Activated CD8-positive, alpha-beta memory T cell treated with anti-CD3 and anti-CD28 coated beads, Interleukin-2, amount 50 U/mL, for 1 hour (primary cell): Measurements from ENCODE around the gene WDTC1.

ENCODE experiments used
- DNase-seq: peaks from one replicate; pipeline ENCODE4 v3.0.0-alpha.2; 2020; ENCODE audit errors: extremely low read depth

WDTC1 gene

DNA sequence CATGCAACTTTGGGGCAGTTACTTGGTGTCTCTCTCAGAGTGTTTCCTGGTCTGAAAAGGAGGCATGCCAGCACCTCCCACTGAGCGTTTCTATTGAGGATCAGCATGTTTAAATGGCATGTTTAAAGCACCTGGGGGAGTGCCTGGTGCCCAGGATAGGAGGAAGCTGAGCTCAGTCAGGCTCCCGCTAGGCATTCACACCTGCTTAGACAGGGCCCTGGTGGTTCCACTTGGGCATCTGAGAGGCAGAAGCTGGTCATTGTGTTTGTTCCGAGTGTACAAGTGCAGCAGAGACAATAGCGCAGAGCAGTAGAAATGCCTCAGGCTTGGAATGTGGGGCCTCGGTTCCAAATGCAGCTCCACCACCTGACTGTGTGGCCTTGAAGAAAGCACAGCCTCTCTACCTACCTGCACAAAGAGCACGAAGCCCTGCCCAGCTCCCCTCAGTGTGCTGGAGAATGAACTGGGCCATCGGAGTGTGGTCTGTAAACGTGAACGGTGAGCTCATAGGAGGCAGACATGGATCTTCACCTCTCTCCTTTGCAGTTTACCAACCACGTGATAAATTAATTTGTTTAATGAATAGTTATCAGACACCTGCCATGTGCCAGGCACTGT lies 67.3 kb downstream of the WDTC1 start:
- DNase-seq = no peak

DNA sequence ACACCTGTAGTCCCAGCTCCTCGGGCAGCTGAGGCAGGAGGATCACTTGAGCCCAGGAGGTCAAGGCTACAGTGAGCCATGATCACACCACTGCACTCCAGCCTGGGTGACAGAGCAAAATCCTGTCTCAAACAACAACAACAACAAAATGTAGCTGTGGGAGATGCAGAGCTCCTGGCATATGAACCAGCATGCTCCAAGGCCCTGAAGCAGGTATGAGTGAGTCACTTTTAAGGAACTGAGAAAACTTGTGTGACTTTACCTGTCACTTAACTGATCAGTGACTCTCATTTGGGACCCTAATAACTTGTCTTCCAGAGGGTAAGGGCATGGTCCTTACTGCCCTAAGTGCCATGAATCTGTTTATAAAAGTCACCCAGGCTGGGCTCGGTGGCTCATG lies 68.2 kb downstream of the WDTC1 start:
- no peak for DNase-seq

DNA sequence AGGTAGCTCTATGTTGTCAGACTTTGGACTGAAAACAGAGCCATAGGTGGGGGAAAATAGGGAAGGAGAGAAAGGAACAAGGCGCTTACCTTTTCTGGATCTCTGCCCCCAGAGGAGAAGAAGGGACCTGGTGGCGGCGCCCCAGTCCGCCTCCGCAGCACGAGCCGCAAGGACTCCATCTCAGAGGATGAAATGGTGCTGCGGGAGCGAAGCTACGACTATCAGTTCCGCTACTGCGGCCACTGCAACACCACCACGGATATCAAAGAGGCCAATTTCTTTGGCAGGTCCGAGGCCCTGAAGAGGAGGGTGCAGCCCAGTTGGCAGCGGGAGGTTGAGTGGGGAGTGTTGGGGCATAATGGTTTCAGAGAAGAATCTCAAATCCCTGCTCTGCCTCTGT lies 69.1 kb downstream of the WDTC1 start:
- no peak for DNase-seq

DNA sequence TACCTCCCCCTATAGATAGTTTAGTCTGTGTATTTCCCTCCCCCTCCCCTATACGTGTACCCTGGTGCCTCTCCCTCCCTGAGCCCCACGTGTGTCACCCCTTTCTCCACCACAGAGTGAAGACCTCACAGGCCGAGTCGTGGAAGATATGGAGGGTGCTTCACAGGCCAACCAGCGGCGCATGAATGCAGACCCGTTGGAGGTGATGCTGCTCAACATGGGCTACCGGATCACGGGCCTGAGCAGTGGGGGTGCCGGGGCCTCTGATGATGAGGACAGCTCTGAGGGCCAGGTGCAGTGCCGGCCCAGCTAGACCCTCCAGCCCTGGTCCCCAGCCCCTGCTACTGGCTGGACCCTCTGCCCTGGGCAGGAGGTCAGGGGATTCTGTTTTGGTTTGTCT lies 71.6 kb downstream of the WDTC1 start:
- no peak for DNase-seq

DNA sequence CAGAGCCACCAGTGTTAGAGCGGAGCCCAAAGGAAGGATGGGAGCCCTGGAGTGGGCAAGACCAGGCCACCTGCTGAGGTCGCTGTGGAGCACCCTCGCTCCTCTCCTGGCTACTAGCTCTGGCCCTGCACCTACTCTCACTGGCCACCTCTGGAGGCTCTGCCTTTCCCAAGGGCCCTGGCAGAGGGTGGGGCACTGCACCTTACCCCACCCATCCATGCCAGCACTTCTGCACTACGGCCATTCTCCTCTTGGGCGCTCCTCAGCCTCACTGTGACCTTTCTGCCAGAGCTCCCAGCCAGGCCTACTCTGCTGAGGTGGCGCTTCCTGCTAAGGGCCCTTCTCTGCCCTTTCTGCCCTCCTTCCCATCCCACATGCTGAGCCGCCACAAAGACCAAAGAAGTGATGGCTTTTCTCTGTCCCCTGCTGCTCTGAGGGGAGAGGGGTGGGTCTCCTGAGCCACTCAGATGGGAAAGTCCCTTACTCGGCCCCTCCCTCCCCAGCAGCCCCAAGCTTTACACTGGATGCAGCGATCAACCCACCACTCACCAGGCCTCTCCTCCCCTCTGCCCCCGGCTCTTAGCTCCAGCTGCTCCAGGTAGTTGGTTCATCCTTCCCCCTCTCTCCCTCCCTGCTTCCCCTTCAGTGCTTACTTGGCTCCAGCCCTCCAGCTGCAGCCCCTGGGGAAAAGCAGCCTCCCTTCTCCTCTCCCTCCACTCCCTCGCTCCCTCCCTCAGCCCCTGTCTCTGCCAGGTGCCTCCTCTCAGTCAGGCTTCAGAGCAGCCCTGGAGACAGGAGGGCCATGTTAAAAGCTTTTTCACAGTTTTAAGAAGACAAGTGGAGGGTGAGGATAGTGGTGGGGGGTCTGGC lies 72.7 kb downstream of the WDTC1 start:
- no peak for DNase-seq

DNA sequence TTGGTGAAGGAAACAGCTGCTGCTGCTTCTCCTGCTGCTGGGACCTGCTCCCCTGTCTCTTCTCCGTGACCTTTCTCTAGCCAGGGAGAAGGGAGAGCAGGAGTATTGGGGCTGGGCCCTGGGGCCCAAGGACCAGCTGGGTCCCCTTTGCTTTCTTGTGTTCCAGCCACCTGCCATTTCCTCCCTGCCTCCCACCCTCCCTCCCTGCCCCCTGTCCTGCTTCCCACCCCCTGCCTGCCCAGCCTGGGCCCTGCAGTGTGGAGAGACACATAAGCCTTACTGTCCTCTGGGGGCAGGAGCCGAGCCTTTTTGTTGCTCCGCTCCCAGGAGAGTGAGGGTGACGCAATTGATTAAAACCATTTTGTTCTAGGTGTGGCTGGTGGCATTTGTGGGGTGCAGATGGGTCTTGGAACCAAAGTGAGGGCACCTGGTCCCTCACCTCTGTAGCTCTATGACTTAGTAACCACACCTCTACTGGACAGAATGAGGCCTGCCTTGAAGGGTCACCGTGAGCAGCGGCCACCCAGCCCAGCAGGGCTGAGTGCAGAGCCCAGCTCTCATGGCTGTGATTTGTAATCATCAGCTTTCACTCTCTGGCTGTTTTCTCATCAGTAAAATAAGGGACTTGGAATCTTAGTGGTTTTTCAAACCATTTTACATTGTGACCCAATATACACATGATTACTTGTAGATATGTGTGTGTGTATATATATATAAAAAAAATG lies 73.6 kb downstream of the WDTC1 start:
- DNase-seq = no peak

DNA sequence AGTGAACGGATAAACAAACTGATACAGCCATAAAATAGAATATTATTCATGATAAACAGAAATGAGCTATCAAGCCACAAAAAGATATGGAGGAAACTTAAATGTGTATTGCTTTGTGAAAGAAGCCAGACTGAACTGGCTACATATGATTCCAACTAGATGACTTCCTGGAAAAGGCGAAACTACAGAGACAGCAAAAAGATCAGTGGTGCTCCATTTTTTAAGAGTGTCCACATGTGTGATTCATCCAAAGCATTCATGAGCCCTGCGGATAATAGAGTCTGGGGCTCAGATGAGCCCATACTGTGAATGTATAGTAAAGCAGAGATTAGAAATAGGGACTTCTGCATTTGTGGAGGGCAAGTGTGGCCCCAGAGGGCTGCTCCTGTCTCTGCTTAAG lies 79.7 kb downstream of the WDTC1 start:
- no peak for DNase-seq

DNA sequence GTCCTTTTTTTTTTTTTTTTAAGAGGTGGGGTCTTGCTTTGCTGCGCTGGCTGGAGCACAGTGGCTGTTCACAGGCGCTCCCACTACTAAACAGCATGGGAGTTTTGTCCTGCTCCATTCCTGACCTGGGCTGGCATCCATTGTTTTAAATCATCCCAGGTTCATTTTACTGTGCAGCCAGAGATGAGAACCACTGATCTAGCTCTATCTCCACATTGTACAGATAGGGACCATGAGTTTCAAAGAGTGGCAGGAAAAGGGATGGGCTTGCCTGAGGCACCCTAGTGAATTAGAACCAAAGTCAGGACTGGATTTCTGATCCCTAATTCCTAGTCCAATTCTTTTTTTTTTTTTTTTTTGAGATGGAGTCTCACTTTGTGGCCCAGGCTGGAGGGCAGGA lies 80.3 kb downstream of the WDTC1 start:
- DNase-seq = no peak

DNA sequence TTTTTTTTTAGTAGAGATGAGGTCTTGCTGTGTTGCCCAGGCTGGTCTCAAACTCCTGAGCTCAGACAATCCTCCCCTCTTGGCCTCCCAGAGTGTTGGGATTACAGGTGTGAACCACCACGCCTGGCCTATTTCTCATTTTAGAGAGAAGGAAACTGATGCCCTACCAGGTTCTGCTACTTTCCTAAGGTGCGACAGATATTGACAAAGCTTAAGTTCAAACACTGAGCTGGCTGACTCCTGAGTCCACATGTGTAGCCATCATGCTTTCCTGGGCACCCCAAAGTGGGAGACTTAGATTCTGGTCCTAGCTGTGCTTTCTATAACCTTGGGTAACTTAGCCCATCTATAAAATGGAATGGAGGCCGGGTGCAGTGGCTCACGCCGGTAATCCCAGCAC lies 82.4 kb downstream of the WDTC1 start:
- no peak for DNase-seq

DNA sequence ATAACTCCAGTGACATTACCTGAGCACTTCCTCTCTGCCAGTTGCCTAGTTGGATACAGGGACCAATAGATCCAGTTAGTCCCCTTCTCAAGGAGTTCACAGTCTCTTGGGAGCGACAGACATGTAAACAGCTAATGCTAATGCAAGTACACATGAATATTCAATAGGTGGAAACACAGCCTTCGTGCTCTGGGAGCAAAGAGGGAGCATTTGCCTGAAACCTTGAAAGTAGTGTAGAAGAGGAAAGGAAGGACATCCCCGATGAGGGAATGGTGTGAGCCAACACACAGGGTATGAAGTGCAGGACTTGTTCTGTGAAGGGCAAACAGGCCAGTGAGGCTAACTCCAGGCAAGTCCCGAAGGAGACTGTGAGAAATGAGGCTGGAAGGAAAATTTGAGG lies 83.7 kb downstream of the WDTC1 start:
- no peak for DNase-seq

DNA sequence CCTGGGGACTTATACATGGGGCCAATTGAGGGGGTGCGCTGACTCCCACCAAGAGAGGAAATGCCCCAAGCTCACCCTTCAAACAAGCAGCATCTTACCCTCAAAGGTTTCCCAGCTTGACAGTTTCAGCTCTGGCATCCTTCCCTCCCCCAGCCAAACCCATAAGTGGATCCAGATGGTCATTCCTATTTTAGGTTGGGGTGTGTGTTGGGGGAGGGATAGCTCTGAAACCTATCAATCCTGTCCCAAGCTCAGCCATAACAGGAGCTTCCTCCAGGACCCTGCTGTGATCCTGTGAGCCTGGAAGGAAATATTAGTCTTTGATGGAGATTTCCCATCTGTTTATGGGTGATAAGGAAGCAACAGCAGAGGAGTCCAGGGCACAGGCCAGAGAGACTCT lies 84.2 kb downstream of the WDTC1 start:
- DNase-seq = no peak

DNA sequence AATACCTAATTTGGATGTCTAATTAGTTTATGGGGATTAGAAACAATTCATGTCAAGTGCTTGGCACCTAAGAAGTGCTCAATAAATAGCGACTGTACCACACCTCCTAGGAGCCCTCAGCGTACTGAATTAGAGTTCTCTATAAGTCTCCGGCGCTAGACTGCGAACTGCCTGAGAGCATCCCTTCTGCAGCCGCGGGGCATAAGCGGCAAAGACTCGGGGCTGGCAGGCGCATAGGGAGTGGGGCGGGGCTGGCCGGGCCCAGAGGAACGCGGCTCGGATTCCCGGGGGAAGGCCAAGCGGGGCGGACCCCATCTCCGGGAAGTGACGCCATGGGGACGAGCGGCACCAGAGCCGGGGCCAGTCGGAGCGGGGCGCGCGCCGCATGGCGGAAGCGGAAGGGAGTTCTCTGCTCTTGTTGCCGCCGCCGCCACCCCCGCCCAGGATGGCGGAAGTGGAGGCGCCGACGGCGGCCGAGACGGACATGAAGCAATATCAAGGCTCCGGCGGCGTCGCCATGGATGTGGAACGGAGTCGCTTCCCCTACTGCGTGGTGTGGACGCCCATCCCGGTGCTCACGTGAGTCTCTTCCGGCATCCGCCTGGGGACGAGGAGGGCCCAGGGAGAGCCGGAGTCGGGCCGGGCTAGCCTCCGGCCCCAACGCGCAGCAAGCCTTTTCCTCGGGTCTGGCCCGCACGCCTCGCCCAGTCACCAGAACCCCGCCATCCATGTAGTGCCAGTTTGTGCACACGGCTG lies 87.6 kb downstream of the WDTC1 start, which contains the start of gene TMEM222:
TSS of gene TMEM222 (plus strand) at position 351 of the 756 bp plus-strand sequence. CDS start at position 386, 35 bp downstream.
- DNase-seq = peak; percentile 87

DNA sequence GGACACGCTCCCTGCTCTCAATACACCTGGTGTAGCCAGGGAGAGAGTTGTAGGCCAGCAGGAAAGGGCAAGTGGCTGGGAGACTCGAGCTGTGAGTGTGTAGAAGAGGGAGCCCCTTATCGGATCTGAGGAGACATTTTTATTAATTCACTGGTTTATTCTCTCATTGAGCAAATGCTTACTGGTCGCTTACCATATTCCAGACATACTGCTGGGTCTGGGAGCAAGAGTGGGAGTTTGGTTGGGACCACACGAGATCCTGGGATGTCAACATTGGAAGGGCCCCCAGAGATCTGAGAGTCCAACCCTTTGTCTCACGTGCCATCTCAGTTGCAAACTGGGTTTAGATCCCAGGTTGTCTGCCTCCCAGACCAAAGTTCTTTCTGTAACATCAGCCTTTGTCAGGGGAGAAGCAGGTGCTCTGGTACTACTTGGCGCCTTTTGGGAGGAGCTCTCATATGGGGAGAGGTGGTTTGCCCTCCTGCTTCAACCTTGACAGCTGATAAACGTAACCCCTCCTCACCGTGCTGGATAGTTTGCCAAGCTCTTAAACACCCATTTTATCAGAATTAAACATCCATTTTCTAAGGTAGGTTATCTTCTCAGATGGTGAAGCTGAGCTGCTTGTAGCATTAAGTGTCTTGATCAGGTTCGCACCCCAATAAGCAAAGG lies 88.3 kb downstream of the WDTC1 start:
- no peak for DNase-seq

DNA sequence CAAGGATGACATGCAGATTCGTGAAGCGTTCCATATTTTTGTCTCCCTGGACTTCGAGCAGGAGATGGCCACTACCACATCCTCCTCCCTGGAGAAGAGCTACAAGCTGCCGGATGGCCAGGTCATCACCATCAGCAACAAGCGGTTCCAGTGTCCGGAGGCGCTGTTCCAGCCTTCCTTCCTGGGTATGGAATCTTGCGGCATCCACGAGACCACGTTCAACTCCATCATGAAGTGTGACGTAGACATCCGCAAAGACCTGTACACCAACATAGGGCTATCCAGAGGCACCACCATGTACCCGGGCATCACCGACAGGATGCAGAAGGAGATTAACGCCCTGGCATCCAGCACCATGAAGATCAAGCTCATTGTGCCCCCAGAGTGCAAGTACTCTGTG lies 90.9 kb downstream of the WDTC1 start:
- DNase-seq = no peak

DNA sequence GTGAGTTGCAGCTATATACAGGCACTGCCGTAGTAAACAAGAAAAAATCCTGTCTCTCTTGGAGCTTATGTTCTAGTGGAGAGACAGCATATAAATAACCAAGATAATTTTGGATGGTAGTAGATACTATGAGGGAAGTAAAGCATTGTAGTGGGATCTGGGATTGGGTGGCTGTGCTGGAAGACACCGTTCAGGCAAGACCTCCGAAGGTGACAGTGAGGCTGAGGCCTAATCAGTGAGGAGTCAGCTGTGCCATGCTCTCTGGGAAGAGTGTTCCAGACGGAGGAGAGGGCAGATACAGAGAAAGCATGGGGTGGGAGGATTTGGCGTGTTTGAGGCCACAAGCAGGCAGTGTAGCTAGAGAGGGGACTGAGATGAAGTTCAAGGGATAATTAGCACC lies 93.5 kb downstream of the WDTC1 start:
- no peak for DNase-seq

DNA sequence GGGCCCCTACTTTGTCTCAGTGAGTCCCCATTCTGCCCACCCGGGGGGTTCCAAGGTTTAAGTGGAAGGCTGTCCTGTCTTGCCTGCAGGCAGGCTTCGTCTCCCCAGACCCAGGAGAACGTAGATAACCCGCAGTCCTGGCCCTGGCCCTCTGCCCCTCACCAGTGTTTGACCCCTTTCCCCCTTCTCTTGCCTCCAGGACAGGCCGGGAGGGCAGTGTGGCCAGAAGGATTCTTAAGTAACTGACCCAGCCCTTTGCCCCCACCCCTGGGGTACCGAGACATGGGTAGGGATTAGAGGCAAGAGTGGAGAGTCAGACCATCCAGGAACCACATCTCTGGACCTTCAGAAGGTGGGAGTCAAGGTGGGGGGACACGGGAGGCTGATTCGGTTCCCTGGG lies 96.4 kb downstream of the WDTC1 start:
- DNase-seq = no peak

DNA sequence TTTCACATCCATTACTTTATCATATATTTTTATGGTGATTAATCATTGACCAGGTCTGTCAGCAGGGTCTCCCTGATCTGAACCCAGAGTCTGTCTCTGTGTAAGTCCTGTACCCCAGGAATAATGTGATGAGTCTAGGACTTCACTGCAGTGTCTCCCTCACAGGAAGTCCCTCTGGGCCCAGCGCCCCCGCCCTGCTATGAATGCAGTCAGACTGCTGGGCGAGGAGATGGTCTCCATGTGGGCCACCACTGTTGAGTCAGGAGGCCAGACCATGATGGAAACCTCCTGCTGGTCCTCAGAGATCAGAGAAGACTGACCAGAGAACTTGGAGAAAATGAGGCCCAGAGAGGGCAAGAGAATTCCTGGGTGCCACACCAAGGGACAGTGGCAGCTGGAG lies 97.0 kb downstream of the WDTC1 start:
- DNase-seq = no peak

DNA sequence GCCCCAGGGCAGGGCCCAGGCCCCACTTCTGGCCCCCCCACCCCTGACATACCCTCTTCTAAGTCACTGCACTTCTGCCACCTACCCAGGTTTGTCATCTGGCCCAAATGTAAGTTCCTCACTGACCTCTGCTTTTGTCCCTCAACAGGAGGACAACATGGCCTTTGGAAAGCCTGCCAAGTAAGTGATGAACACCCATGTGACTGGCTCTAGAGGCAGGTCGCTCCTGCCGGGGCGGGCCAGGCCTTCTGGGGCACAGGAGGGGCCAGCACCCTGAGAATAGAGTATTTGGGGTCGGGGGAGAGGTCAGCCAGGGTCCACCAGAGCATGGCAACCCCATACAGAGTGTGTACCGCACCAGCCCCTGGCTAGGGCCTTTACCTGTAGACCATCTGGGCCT lies 97.5 kb downstream of the WDTC1 start:
- no peak for DNase-seq

DNA sequence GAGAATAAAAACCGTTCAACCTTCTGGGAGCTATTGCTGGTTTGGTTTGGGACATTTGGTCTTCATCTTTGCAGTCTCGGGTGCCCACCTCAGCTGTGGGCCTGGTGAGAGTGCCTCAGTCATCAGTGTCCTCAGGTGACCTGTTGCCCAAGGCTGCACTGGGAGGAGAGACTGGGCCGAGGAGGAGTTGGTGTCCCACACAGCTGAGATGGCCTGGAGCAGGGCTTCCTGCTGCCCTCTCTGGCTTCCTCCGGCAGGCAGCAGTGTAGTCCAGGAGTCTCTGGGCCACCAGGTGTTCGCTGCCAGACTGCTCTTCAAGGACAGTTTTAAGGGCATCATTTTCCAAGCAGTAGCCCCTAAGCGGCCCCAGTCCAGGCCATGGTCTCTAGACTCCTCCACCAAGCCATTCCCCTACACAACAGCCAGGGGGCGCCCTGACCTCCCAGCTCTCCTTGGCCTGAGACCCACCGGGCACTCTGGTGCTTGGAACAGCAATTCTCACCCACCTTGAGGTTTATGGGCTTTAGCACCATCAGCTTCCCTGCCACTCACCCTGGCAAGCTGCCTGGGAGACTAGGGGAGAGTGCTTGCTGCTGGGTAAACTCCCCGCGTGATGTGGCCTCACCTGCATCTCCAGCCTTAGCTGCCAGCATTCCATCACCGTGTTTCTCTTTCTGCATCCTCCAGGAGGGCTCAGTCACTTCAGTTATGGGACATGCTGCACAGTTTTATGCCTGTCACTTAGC lies 98.3 kb downstream of the WDTC1 start:
- DNase-seq = no peak

DNA sequence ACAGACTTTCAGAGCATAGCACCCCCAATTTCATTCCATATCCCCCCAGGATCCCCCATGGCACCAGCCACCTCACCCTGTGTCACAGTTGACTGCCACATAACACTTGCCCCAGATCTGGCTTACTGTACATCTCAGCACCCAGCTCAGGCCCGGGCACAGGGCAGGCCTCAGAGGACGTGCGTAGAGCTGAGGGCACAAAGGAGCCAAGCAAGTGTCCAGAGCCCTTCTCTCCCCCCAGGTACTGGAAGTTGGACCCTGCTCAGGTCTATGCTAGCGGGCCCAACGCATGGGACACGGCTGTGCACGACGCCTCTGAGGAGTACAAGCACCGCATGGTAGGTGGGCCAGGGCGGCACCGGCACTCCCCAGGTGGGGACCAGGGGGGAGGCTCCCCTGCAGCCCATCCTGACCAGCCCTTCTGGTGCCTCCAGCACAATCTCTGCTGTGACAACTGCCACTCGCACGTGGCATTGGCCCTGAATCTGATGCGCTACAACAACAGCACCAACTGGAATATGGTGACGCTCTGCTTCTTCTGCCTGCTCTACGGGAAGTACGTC lies 99.4 kb downstream of the WDTC1 start:
- no peak for DNase-seq
